Hepatocyte (in vitro differentiated cells): ENCODE measurements around the gene CNDP1. TPM values are rescaled to one million over a fixed set of nuclear protein-coding genes. Genes with fewer than 3 reads are reported as not detected.

Experiments
- DNase-seq: peaks from one replicate; pipeline ENCODE4 v3.0.0-alpha.2; 2016; ENCODE audit warnings: low spot score
- H2AFZ ChIP-seq: fragments of 200-600 bp; sonication (generic); 2 replicates; pipeline ENCODE4 v1.6.0; 2016; ENCODE audit warnings: antibody characterized with exemption, mild to moderate bottlenecking
- H3K27ac ChIP-seq: fragments of 200-600 bp; sonication (generic); 2 replicates; pipeline ENCODE4 v1.5.1; 2016; ENCODE audit warnings: mild to moderate bottlenecking
- H3K27me3 ChIP-seq: fragments of 200-600 bp; sonication (generic); 2 replicates; pipeline ENCODE4 v1.6.1; 2016
- H3K36me3 ChIP-seq: fragments of 200-600 bp; sonication (generic); replicated peaks from 2 replicates; pipeline ENCODE4 v1.5.1; 2016; ENCODE audit warnings: low read depth; ENCODE audit not compliant: insufficient read depth
- H3K4me1 ChIP-seq: fragments of 200-600 bp; sonication (generic); 2 replicates; pipeline ENCODE4 v1.5.1; 2016; ENCODE audit warnings: mild to moderate bottlenecking, moderate library complexity; ENCODE audit not compliant: insufficient read depth
- H3K4me2 ChIP-seq: fragments of 200-600 bp; sonication (generic); 2 replicates; pipeline ENCODE4 v1.6.0; 2016
- H3K4me3 ChIP-seq: fragments of 200-600 bp; sonication (generic); 2 replicates; pipeline ENCODE4 v1.5.1; 2016; ENCODE audit warnings: mild to moderate bottlenecking
- H3K79me2 ChIP-seq: fragments of 200-600 bp; sonication (generic); 2 replicates; pipeline ENCODE4 v1.6.0; 2017; ENCODE audit warnings: mild to moderate bottlenecking
- H3K9me2 ChIP-seq: fragments of 200-600 bp; sonication (generic); replicated peaks from 2 replicates; pipeline ENCODE4 v1.6.0; 2017; ENCODE audit warnings: mild to moderate bottlenecking; ENCODE audit not compliant: insufficient read depth
- H3K9me3 ChIP-seq: fragments of 200-600 bp; sonication (generic); 2 replicates; pipeline ENCODE4 v1.5.1; 2016; ENCODE audit warnings: low read depth, mild to moderate bottlenecking
- H4K20me1 ChIP-seq: fragments of 200-600 bp; sonication (generic); 2 replicates; pipeline ENCODE4 v1.6.0; 2016; ENCODE audit warnings: mild to moderate bottlenecking; ENCODE audit not compliant: insufficient read depth, poor library complexity, severe bottlenecking
- EZH2 ChIP-seq: fragments of 200-600 bp; sonication (generic); IDR thresholded peaks from 2 replicates; pipeline ENCODE4 v1.6.1; 2016; ENCODE audit warnings: antibody characterized with exemption, mild to moderate bottlenecking, borderline replicate concordance
- EZH2phosphoT487 ChIP-seq: fragments of 200-600 bp; sonication (generic); IDR thresholded peaks from one replicate; pipeline ENCODE4 v1.6.1; 2018; ENCODE audit warnings: antibody characterized with exemption, mild to moderate bottlenecking, low read depth, moderate library complexity; ENCODE audit not compliant: unreplicated experiment, severe bottlenecking
- WGBS: methylation state at CpG from one replicate; pipeline ENCODE4 v1.1.6; 2016; ENCODE audit warnings: low lambda C conversion rate; ENCODE audit errors: missing lambda C conversion rate; 5-methylcytosine and 5-hydroxymethylcytosine counted together
- polyA plus RNA-seq: library from polyadenylated mRNA; unstranded; fragments of >200 nt; fragmentation: Nextera tagmentation; extraction: Ambion mirVana; gene quantifications from 2 replicates; pipeline ENCODE4 v1.2.1, GENCODE V29; 2016
- total RNA-seq: library from RNA; depleted of rRNA; stranded (reverse); fragments of >200 nt; gene quantifications from 2 replicates; pipeline ENCODE4 v1.2.3, GENCODE V29; 2014
- TF ChIP-seq, protein P1 (sequence below): fragments of 200-600 bp; sonication (generic); IDR thresholded peaks from 2 replicates; pipeline ENCODE4 v1.5.1; 2016; ENCODE audit warnings: antibody characterized with exemption, mild to moderate bottlenecking; ENCODE audit not compliant: poor library complexity

CNDP1 gene
- total and polyA plus RNA-seq, 2 experiments from 2014 or later = 0.74 TPM; not detected in 1

GRCh38 chr18:74567822-74568221, 33.5 kb downstream of the CNDP1 start:
- Histone ChIP-seq H3K9me2 (no peaks in the 10 kb centered on the region), H3K27ac (no peak overlapping the region), H3K4me3 (no peak overlapping the region), H3K4me2 (no peak overlapping the region), H3K9me3 (no peaks in the 10 kb centered on the region), H2AFZ (no peak overlapping the region), H3K79me2 (no peaks in the 10 kb centered on the region), H3K27me3 (no peaks in the 10 kb centered on the region), H3K36me3 (no peaks in the 10 kb centered on the region), H3K4me1 (peaks cover 24% of the 10 kb centered on the region), H4K20me1 (no peaks in the 10 kb centered on the region)
- no peak for DNase-seq
- TF ChIP-seq, protein P1, sequence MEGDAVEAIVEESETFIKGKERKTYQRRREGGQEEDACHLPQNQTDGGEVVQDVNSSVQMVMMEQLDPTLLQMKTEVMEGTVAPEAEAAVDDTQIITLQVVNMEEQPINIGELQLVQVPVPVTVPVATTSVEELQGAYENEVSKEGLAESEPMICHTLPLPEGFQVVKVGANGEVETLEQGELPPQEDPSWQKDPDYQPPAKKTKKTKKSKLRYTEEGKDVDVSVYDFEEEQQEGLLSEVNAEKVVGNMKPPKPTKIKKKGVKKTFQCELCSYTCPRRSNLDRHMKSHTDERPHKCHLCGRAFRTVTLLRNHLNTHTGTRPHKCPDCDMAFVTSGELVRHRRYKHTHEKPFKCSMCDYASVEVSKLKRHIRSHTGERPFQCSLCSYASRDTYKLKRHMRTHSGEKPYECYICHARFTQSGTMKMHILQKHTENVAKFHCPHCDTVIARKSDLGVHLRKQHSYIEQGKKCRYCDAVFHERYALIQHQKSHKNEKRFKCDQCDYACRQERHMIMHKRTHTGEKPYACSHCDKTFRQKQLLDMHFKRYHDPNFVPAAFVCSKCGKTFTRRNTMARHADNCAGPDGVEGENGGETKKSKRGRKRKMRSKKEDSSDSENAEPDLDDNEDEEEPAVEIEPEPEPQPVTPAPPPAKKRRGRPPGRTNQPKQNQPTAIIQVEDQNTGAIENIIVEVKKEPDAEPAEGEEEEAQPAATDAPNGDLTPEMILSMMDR = no peak
- TF ChIP-seq EZH2 (no peak), EZH2phosphoT487 (no peak)
- 74% methylated on average over 7 of the region's 7 CpGs for WGBS

- H3K27ac ChIP-seq = no peak overlapping the region
- TF ChIP-seq, protein P1 = no peak
- TF ChIP-seq EZH2phosphoT487 (no peak), EZH2 (no peak)
- H2AFZ ChIP-seq = no peak overlapping the region
- H3K9me2 ChIP-seq = no peaks in the 10 kb centered on the region
- no peaks in the 10 kb centered on the region for H3K36me3 ChIP-seq
- H3K79me2 ChIP-seq = no peaks in the 10 kb centered on the region
- H3K4me3 ChIP-seq = no peak overlapping the region
- DNase-seq = no peak
- H4K20me1 ChIP-seq = no peaks in the 10 kb centered on the region
- H3K27me3 ChIP-seq = no peaks in the 10 kb centered on the region
- 84% methylated on average over 4 of the region's 4 CpGs for WGBS
- H3K9me3 ChIP-seq = no peaks in the 10 kb centered on the region
- peaks cover 15% of the 10 kb centered on the region for H3K4me1 ChIP-seq
- H3K4me2 ChIP-seq = no peak overlapping the region
Measured at GRCh38 chr18:74569401-74569800, 35.1 kb downstream of the CNDP1 start.

DNA sequence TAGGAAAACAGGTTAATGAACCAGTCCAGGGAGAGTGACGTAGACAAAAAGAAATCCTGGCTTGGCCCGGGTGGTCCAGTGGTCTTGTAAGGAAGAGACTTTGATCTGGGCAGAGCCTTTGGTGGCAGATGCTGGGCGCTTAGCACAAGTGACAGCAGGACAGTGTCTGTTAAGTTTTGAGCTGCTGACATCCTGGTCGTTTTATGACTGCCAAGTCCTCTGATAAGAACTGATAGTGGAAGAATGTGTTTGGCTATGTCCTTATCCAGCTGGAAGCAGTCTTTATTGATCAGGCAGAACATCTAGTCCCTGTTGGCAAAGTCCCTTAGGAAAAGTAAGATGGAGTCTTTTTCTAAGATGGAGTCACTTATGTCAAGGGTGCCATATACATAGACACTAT, 36.0 kb downstream of the CNDP1 start:
- 39% methylated on average over 4 of the region's 4 CpGs for WGBS
- no peak overlapping the region for H3K27ac ChIP-seq
- no peak for TF ChIP-seq EZH2phosphoT487
- no peak for TF ChIP-seq EZH2
- TF ChIP-seq, protein P1 = no peak
- no peak overlapping the region for H2AFZ ChIP-seq
- no peaks in the 10 kb centered on the region for H3K36me3 ChIP-seq
- no peak overlapping the region for H3K4me3 ChIP-seq
- peaks cover 8% of the 10 kb centered on the region for H3K4me1 ChIP-seq
- H3K9me3 ChIP-seq = no peaks in the 10 kb centered on the region
- no peak overlapping the region for H3K4me2 ChIP-seq
- no peaks in the 10 kb centered on the region for H3K79me2 ChIP-seq
- no peaks in the 10 kb centered on the region for H3K9me2 ChIP-seq
- no peaks in the 10 kb centered on the region for H3K27me3 ChIP-seq
- H4K20me1 ChIP-seq = no peaks in the 10 kb centered on the region
- DNase-seq = no peak
